DMS153 (cell line): ENCODE results near the gene POU3F3.

ENCODE experiments used
- DNase-seq: peaks from one replicate; lab custom pipeline; 2025; lab: John Stamatoyannopoulos, UW

POU3F3 gene

DNA sequence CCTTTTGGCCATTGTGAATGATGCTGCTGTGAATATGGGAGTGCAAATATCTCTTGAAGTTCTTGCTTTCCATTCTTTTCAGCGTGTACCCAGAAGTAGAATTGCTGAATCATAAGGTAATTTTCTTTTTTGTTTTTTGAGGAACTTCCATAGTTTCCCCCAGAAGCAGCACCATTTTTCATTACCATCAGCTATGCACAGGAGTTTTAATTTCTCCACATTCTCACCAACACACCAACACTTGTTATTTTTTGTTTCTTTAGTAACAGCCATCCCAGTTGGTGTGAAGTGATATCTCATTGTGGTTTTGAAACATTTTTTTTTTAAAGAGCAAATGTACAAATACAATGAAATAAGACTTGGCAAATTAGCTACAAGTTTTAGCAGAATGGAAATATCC lies 21.3 kb downstream of the POU3F3 start:
- DNase-seq: no peak

DNA sequence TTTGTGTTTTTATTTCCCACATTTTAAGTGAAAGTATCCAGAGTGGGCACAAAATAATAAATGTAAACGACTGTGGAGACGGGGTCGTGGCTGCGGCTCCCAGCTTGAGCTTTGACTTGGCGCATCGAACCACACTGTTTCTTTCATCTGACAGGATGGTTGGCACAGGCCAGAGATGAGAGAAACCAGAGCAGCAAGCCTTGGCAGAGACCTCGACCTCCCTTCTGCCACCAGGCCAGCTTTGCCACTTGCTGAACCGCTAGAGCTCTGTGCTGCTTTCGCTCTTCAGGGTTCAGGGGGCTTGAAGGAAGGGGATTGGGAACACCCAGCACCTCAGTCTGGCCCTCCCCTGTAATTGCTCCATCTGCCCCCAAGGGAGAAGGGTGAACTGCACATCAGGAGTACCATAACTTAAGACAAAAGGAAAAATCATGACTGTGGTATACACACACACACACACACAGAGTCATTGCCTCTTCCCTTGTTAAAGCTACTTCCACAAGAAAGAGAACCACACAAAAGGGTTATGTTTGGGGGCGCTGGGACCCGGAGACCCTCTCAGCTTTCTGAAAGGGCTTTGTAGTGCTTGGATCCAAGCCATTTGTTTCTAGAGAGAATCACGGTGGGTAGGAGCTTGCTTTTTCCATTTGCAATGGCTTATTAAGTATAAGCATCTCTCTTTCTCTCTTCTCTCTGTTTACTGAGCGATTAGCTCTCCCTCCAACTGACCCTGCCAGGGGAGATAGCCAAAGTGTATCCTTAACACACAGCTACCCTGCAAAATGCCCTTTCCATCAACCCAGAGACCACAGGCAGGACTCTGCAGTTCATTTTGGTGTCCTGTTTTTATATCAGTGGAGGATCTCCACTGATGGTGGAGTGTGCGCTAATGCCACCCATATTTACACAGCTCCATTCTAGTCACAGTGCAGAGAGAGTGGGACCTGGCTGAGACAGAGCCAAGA lies 23.0 kb downstream of the POU3F3 start:
- DNase-seq: no peak

DNA sequence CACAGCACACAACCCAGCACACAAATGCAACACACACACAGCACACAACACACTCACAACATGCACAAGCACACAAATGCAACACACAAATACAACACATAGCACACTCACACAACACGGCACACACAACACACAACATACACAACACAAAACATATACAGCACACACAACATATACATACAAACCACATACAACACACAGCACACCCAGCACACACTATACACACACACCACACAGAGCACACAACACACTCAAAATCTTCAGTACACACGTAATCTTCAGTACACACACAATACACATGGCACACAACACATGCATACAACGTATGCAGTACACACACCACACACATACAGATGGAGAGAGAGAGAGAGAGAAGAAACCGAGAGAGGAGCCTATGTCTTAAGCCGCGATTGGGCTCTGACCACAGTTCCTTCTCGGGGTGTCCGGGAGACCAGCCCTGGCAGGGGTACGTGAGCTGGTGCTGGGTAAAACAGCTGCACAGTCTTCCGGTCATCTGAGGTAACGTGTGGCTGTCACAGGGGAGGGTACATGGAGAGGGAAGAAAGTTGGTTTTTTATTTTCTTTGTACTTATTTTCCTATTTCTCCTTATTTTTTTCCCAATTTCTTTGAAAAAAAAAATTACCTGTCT lies 25.1 kb downstream of the POU3F3 start:
- no peak for DNase-seq

DNA sequence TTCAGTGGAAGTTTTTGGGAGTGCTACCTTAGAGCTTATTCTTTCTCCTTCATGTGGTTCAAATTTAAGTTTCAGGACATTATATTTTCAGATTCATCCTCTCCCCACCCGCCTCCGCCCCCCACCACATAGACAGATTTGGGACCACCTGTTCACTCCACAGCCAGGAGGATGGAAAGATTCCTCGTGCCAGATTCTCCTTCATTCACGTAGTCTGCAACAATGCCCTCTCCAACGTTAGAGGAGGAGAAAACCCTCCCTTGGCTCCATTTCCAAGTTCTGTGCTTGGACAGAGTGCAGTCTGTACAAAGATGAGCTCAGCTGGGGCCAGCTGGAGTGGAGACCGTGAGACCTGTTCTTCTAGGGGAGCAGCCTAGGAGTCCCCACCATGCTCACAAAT lies 26.2 kb downstream of the POU3F3 start:
- no peak for DNase-seq

DNA sequence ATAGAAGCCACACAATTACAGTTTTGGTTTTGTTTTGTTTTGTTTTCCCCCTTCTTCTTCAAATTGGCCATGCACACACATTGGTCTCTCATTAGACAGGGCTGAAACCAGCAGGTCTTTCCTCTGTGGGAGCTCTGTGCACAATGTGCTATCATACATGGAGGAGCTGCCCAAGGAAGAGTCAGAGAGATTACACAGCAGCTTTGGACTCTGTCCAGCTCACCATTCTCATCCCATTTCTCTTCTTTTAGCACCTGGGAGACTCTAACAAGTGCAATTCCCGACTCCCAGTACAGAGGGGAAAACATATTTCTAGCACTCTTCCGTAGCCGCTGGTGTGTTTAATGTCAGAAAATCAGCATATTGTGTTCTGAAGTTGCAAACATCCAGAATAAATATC lies 29.4 kb downstream of the POU3F3 start:
- no peak for DNase-seq

DNA sequence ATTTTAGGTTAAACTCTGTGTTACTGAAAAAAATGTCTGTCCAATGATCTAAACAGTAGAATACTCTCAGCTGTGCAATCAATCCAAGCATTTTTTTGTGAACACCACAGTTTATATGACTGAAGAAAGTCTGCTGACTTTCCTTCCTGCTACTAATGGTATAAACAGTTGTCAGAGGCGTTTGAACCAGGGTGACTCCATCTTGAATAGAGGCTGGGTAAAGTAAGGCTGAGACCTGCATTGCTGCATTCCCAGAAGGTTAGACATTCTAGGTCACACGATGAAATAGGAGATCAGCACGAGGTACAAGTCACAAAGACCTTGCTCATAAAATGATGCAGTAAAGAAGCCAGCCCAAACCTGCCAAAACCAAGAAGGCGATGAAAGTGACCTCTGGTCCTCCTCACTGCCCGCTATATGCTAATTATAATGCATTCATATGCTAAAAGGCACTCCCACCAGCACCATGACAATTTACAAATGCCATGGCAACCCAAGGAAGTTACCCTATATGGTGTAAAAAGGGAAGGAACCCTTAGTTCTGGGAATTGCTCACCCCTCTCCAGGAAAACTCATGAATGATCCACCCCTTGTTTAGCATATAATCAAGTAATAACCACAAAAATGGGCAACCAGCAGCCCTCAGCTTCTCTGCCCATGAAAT lies 31.3 kb downstream of the POU3F3 start:
- no peak for DNase-seq

DNA sequence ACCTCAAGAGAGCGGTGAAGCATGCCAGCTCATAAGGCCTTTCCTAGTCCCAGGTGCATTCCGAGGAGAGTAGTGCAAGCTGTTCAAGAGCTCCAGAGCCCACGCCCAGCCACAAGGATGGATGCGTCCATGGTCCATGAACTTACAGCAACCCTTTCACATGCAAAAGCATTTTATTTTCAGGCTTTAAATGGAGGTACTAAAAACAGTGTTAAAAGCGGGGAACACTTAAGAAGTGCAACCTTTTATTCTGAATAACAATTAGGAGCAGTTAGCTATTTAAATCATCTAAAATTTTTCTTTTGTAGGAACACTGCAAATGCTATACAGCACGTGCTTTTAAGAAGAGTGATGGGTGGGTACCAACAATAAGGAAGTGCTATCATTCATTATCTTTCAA lies 33.8 kb downstream of the POU3F3 start:
- no peak for DNase-seq

DNA sequence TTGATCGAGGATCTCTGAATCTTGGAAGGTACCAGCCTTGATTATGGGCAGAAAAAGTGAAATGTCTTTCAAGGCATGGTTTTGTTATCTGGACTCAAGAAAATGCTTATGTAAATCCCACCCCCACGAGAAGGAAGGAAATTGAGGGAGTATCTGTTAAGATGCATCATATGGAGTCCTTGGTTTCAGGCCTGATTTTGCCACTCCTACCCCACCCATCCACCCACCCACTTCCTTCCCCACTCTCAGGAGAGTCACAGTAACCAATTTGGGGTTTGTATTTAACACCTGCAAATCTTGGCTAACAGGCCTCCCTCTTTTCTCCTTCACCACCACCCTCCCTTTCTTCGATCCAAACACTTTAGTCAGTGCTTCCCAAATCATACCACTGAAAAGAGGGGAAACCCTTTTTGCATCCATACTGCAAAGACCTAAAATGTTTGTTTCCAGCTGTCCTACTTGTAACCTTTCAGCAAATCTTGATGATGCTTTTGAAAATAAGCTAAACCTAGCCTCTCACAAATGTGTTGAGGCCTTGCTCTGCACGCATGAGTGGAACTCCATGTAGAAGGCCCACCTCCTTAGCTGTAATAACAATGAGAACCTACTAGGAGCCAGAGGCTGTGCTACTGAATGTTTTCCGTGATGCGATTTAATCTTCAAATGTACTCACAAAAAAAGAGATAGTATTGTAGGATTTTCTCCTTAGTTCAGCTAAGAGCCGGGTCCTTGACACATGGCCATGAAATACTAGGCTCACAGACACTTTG lies 34.8 kb downstream of the POU3F3 start:
- no peak for DNase-seq

DNA sequence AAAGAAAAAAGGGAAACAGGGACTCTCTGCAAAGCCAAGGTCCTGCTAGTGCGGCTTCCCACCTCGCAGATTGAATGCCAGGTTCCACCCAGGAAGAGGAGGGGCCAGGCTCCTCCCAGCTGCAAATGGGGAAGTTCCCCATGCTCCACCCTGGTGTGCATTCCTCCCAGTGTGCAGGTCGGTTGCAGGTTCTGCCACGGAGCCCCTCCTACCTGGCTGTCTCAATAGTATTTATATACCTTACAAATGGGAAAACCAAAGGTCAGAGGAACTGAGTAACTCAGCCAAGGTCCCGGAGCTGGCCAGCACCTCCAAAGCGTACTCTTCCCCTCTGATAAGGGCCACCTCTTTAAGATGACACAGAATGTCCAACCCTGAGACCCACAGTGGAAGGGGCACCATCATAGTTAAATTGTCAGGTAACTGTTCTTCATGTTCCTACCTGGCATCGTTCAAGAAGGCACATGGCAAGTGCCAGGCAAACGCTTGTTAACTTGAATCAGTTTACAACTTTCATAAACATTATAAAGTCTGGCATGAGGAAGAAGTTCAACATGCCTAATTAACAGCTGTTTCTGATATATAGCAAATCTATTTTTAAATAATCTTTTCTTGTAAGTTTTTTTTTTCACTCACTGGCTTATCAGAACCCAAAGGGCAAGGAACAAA lies 35.5 kb downstream of the POU3F3 start:
- no peak for DNase-seq

DNA sequence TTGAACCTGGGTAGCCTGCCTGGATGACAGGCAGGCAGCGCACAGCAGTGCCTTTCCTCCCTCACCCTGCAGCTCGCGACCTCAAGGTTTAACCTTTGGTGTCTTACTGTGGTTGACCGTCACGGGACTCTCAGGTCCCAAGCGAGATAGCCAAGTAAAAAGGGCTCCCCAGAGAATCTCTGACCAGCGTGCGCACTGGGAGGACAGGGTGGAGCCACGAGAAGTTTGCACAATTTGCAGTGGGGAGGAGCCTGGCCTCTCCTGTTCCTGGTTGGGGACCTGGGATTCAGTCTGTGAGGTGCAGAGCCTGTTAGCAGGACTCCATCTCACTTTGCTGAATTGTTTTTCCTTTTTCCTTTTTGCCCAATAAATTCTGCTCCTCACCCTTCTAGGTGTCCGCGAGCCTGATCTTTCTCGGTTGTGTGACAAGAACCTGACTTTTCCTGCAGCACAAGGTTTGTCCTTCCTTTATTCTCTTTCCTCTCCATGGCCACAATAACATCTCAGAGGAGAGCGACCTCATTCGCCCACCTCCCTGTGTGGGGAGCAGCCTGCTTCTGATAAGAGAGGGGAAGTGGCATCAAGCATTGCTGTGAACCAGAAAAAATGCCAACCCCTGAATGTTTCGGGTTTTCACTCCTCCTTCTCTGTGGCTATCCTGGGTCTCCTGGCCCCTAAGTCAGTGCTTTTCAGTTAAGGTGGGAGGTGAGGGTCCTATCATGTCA lies 36.2 kb downstream of the POU3F3 start:
- DNase-seq: no peak

DNA sequence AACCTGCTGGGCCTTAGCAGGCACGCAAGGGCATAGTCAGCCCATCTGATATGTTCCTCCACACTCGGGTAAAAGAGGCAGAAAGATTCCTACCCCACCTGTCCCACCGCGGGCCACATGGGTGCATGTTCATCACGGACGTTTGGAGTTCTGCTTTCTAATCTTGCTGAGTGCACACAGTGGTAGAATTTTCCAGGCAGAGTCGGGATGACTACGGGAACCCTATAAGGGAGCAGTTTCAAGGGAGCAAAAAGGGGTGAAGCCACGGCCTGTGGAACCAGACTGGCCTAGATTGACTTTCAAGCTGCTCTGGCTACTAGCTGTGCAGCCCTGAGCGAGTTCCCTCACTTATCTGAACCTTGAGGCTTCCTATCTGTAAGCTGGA lies 36.8 kb downstream of the POU3F3 start:
- DNase-seq: no peak

DNA sequence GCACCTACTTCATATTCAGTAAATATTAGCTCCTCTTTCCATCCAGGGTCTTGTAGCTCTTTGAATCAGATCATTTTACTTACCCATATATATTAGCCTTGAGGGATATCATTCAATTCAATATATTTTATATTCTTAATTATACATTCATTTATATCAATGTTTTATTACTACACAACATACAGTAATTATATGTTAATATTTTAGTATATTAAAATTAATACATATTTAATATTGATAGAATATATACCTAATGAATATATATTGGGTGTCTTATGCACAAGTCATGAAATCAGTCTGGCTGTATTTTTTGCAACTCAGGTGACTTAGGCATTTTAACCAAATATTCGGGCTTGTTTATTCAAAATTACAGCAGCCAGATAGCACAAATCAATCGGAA lies 37.2 kb downstream of the POU3F3 start:
- DNase-seq: no peak

DNA sequence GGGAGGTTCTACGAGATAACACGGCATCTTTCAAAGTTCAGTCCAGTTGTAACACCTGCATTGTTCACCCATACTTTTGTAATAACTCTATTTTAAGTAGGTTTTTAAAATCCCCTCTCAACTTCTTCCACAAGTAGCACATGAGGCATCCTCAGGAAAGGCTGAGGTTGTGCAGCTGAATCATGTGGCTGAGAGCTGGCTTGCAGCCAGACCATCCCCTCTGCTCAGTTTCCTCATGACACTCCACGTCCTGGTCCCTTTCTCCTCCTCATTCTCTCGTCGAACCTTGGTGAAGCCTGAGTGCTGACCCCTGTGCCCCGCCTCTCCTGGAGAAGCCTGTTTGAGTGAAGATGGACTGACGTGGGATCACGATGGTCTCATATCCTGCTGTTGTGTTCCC lies 42.5 kb downstream of the POU3F3 start:
- DNase-seq: no peak

DNA sequence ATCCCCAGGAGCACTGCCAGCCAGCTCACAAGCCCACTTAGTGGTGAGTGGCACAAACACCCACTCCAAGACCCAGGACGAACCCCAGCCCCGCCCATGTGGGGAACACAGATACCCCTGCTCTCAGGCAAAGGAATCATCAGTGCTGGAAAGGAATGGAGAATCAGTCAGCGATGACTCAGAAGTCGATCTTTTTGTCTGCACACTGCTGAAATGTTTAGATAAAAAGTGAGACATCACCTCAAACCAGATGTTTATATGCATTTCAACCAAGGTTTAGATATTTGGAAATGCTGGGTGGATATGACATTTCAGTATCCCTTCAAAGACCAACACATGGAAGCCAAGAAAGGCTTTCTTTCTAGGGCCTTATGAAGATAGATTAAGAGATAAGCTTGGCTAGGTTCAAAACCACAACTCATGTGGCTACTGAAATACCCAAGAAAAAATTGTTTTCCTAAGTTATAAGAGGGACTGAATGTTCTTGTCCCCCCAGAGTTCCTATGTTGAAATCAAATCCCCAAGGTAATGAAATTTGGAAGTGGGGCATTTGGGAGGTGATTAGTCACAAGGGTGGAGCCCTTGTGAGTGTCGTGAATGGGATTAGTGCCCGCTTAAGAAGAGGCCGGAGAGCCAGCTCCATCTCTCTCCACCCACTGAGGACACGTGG lies 43.7 kb downstream of the POU3F3 start:
- DNase-seq: no peak

DNA sequence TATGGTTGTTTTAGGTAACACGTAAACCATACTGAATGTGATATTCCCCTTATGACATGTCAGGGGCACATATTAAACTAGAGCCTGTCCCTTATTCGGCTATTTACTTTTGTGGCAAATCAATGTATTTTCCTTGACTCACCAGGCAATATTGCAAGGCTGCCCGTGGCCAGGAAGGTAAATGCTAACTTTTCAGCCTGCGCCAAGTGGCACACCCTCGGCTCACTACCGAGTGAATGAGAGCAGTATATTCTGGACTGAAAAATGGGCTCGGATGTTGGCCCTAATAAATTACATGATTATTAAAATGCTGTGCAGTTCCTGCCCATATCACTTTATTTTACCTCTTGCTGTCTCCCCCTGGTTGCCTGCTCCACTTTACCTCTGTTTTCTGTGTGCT lies 46.7 kb downstream of the POU3F3 start:
- no peak for DNase-seq

DNA sequence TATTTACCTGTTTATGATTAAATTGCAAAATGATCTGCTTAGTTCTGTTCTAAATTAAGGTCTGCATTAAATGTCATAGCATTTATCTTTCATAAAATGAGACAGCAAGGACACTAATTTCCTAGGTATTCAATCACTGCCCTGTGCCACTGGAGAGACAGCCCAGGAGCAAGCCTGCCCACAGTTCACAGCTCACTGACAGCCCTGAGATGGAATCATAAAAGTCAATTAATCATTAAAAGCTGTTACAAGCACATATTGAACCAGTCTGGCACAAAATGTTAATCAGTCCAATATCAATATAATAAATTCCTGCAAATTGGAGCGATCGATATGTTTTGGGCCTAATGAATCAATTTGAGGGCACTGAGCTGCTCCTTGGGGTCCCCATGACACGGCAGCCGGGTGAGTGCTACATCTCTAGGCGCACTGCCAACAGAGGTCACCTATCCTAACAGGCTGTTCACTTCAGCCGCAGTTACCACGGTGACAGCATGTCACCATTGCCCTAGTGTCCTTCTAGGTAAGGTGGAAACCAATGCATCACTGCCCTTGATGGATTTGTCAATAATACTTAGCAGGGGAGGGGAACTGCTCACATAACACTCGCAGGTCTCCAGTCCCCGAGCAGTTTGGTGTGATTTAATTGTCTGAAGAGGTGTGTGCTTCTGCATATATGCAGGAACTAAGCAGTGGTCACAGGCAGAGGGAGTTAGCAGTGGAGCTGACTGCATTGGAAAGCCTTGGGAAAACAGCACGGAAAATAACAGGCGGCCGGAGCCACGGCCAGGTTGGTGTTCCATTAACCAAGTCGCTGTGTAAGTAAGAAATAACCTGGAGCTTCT lies 47.3 kb downstream of the POU3F3 start:
- DNase-seq: peak; percentile 94

DNA sequence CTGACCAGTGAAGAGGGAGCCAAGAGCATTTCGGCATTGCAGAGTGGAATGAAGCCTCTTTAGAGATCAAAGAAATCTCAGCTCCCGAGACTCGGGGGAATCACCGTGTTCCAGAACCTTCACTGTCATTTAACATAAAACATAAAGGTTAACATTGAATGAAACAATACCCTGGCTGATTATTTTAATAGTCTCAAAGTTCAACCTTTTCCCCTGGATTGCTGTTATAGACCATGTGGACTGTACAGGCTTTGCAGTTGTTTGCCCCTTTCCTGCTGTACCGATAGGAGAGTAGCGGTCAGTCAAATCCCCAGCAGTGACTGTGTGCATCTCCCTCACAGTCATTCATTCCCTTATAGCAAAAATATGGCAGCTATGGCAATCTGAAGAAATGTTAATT lies 48.4 kb downstream of the POU3F3 start:
- no peak for DNase-seq
